Left lung (tissue), 10 donors: ENCODE measurements around the gene LRIT1. TPM values are rescaled to one million over a fixed set of nuclear protein-coding genes. Genes with fewer than 3 reads are reported as not detected.

Experiments used
- ATAC-seq: fragments of 200-7000 bp; cut with Tn5 transposase; one replicate; pipeline ENCODE4 v1.9.1; 2020; ENCODE audit warnings: moderate library complexity
- DNase-seq, 4 donors: peaks; one replicate each; pipeline ENCODE4 v3.0.0-alpha.2; 2013 to 2020
- H3K27ac ChIP-seq, 2 donors: fragments of 200-600 bp; sonication (generic) in 1 of 2; one replicate each; pipeline versions ENCODE4 v1.5.0 to v1.8.0; 2020 to 2021
- H3K27me3 ChIP-seq, 2 donors: fragments of 200-600 bp; sonication (generic) in 1 of 2; one replicate each; pipeline versions ENCODE4 v1.5.0 to v1.8.0; 2020 to 2021
- H3K36me3 ChIP-seq, 2 donors: fragments of 200-600 bp; sonication (generic) in 1 of 2; one replicate each; pipeline versions ENCODE4 v1.5.0 to v1.8.0; 2020 to 2021
- H3K4me1 ChIP-seq, 2 donors: fragments of 200-600 bp; one replicate each; pipeline ENCODE4 v1.8.0; 2021
- H3K4me3 ChIP-seq, 2 donors: fragments of 200-600 bp; sonication (generic) in 1 of 2; one replicate each; pipeline versions ENCODE4 v1.5.0 to v1.8.0; 2020 to 2021; ENCODE audit warnings: mild to moderate bottlenecking in 1 of 2
- H3K9me3 ChIP-seq, 2 donors: fragments of 200-600 bp; sonication (generic) in 1 of 2; one replicate each; pipeline versions ENCODE4 v1.5.0 to v1.8.0; 2020 to 2021
- CTCF ChIP-seq, 2 donors: fragments of 200-600 bp; sonication (generic) in 1 of 2; IDR thresholded peaks; one replicate each; pipeline versions ENCODE4 v1.5.0 to v1.8.0; 2021; ENCODE audit warnings: antibody characterized with exemption in 2 of 2
- intact Hi-C, 2 donors: fragments of 100-400 bp; cut with DNase I; formaldehyde crosslinking; loops; one replicate each; pipeline versions ENCODE4 v1.11.2 to v1.14.2; 2022
- polyA plus RNA-seq, 6 donors: library from polyadenylated mRNA; unstranded; fragments of 120-200 nt; gene quantifications; one replicate each; pipeline ENCODE4 v1.2.1, GENCODE V29; 2013; ENCODE audit not compliant: insufficient read length in 6 of 6
- total RNA-seq, 2 donors: library from RNA; stranded (reverse); fragmentation: NEBNext Ultra II Directional; extraction: Animal tissue kit (Norgen Biotek cat#: 25700); gene quantifications; one replicate each; pipeline ENCODE4 v1.2.1, GENCODE V29; 2021
- donor health status: DM: no; HTN: yes; CAD: no.
- donor health status: DM: no; HTN: no; CAD: no.

LRIT1 gene
- total and polyA plus RNA-seq, 8 donors, result not detected

- no peak for ATAC-seq
Measured at GRCh38 chr10:84254552-84255478, 13.5 kb upstream of the LRIT1 start.

GRCh38 chr10:84248794-84249193, 7.4 kb upstream of the LRIT1 start:
- no peak overlapping the region for H3K4me3 ChIP-seq
- no peak overlapping the region for H3K27ac ChIP-seq
- no peak for TF ChIP-seq CTCF (IDR thresholded peaks at IDR 0.05)
- ATAC-seq, result no peak
- intact Hi-C loops, result no loop called here
- H3K9me3 ChIP-seq, result no peaks in the 10 kb centered on the region
- H3K27me3 ChIP-seq, result no peaks in the 10 kb centered on the region
- H3K4me1 ChIP-seq, result no peaks in the 10 kb centered on the region
- H3K36me3 ChIP-seq, result no peaks in the 10 kb centered on the region
- no peak for DNase-seq

More at GRCh38 chr10:84254552-84255478, 13.5 kb upstream of the LRIT1 start:
- no peak for DNase-seq
- Histone ChIP-seq H3K27ac (no peak overlapping the region), H3K36me3 (no peaks in the 10 kb centered on the region), H3K4me3 (no peak overlapping the region), H3K4me1 (no peaks in the 10 kb centered on the region), H3K9me3 (no peaks in the 10 kb centered on the region), H3K27me3 (peaks cover 0 to 12% of the 10 kb centered on the region in 2 donors)
- TF ChIP-seq CTCF (IDR thresholded peaks at IDR 0.05), result no peak
- intact Hi-C loops, result no loop called here

GRCh38 chr10:84247496-84247895, 6.2 kb upstream of the LRIT1 start:
- TF ChIP-seq CTCF (IDR thresholded peaks at IDR 0.05), result no peak
- no peak overlapping the region for H3K4me3 ChIP-seq
- no peaks in the 10 kb centered on the region for H3K27me3 ChIP-seq
- no peaks in the 10 kb centered on the region for H3K4me1 ChIP-seq
- DNase-seq (no peak), ATAC-seq (no peak)
- H3K36me3 ChIP-seq, result no peaks in the 10 kb centered on the region
- intact Hi-C loops, result no loop called here
- H3K9me3 ChIP-seq, result no peaks in the 10 kb centered on the region
- no peak overlapping the region for H3K27ac ChIP-seq

DNA sequence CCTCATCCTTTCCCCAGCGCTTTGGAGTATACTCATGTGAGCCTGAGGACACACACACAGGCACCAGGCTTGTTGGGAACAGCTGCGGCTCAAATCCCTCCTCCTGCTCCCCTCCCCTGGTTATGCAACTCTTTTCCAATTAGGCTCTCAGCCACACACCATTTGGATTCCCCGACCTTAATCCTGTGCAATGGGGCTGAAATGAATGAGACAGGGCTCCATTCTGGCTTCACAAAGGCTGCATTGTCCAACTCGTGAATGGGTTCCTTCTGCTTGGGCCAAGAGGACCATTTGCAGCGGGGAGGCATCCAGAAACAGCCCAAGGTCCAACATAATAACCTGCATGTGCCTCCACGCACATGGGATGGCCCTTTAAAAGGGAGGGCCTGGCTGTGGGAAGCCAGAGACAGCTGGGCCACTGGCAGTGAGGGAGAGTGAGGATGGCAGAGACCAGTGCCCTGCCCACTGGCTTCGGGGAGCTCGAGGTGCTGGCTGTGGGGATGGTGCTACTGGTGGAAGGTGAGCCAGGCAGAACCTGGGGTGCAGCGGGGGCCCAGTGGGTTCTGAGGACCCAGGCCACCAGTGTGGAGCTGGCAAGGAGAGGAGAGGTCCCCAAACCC, 3.4 kb upstream of the LRIT1 start, which contains the start of gene RGR:
RGR (plus strand) TSS at position 403 of the 620 bp plus-strand sequence; CDS start at position 441, 38 bp downstream.
- H3K27me3 ChIP-seq, result no peaks in the 10 kb centered on the region
- H3K9me3 ChIP-seq, result no peaks in the 10 kb centered on the region
- peak; percentile 74 for ATAC-seq
- peak in 2 of 4 donors; percentile 25 to 56 for DNase-seq
- no peaks in the 10 kb centered on the region for H3K36me3 ChIP-seq
- H3K27ac ChIP-seq, result no peak within 1 kb of the TSS
- intact Hi-C loops, result no loop called here
- no peak for TF ChIP-seq CTCF (IDR thresholded peaks at IDR 0.05)
- H3K4me3 ChIP-seq, result no peak within 1 kb of the TSS
- no peaks in the 10 kb centered on the region for H3K4me1 ChIP-seq

GRCh38 chr10:84243759-84244158, 2.4 kb upstream of the LRIT1 start:
- Histone ChIP-seq H3K36me3 (no peaks in the 10 kb centered on the region), H3K9me3 (no peaks in the 10 kb centered on the region), H3K4me3 (no peak overlapping the region), H3K27ac (no peak overlapping the region), H3K4me1 (no peaks in the 10 kb centered on the region), H3K27me3 (no peaks in the 10 kb centered on the region)
- no peak for TF ChIP-seq CTCF (IDR thresholded peaks at IDR 0.05)
- no peak for ATAC-seq
- intact Hi-C loops, result no loop called here
- DNase-seq, result no peak
